ENCODE results near the gene HS1BP3. TPM values are rescaled to one million over a fixed set of nuclear protein-coding genes. Genes with fewer than 3 reads are reported as not detected.

Gene HS1BP3
- total and polyA plus RNA-seq, 2 of the 13 experiments (the other 11 are each of a cell fraction or from before 2014, with no cell fraction given), result 15.2 to 22.0 TPM

DNA sequence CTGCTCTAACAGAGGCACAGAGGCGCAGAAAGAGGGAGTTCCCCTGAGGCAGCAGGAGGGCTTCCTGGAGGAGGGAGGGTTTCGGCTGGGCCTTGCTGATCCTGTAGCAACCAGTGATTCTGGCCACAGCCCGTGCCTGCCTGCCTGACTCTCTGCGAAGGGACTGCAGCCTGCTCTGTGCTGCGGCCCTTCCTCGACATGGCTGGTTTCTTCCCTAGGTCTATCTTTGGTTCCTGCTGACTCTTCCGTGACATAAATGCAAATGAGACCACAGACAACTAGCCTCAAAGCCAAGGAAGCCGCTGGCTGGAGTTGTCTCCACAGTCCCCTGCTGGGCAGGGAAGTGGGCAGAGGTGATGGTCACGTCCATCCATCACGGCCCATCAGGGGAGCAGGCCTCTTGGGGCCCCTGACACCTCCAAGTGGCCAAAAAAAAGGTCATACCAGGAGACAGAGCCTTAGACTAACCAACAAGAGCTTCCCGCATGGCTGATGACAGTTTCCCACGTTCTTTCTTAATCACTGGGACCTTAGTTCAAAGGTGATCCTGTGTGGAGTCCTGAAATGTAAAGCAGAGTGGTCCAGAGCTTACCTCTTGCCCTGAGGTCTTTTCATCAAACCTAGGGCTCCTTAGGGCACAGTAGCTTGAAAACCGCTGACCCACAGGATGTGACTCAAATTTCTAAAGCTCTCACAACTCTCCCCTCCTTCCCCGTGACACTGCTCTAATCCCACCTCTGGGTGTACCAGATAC, 55.3 kb downstream of the HS1BP3 start (continued):
- TF ChIP-seq, protein P1, sequence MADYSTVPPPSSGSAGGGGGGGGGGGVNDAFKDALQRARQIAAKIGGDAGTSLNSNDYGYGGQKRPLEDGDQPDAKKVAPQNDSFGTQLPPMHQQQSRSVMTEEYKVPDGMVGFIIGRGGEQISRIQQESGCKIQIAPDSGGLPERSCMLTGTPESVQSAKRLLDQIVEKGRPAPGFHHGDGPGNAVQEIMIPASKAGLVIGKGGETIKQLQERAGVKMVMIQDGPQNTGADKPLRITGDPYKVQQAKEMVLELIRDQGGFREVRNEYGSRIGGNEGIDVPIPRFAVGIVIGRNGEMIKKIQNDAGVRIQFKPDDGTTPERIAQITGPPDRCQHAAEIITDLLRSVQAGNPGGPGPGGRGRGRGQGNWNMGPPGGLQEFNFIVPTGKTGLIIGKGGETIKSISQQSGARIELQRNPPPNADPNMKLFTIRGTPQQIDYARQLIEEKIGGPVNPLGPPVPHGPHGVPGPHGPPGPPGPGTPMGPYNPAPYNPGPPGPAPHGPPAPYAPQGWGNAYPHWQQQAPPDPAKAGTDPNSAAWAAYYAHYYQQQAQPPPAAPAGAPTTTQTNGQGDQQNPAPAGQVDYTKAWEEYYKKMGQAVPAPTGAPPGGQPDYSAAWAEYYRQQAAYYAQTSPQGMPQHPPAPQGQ (CRISPR knock-in tag; IDR thresholded peaks at IDR 0.05; ENCODE audit: borderline replicate concordance), result no peak
- TF ChIP-seq NFRKB (IDR thresholded peaks at IDR 0.05), result no peak
- TF ChIP-seq, protein P2, sequence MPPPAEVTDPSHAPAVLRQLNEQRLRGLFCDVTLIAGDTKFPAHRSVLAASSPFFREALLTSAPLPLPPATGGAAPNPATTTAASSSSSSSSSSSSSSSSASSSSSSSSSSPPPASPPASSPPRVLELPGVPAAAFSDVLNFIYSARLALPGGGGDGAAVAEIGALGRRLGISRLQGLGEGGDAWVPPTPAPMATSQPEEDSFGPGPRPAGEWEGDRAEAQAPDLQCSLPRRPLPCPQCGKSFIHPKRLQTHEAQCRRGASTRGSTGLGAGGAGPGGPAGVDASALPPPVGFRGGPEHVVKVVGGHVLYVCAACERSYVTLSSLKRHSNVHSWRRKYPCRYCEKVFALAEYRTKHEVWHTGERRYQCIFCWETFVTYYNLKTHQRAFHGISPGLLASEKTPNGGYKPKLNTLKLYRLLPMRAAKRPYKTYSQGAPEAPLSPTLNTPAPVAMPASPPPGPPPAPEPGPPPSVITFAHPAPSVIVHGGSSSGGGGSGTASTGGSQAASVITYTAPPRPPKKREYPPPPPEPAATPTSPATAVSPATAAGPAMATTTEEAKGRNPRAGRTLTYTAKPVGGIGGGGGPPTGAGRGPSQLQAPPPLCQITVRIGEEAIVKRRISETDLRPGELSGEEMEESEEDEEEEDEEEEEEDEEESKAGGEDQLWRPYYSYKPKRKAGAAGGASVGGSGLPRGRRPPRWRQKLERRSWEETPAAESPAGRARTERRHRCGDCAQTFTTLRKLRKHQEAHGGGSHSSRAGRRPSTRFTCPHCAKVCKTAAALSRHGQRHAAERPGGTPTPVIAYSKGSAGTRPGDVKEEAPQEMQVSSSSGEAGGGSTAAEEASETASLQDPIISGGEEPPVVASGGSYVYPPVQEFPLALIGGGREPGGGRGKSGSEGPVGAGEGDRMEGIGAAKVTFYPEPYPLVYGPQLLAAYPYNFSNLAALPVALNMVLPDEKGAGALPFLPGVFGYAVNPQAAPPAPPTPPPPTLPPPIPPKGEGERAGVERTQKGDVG (CRISPR knock-in tag; IDR thresholded peaks at IDR 0.05; ENCODE audit: borderline replicate concordance), result peak; percentile 85; the same call in 1 of the 2 replicates
- TF ChIP-seq, protein P3, sequence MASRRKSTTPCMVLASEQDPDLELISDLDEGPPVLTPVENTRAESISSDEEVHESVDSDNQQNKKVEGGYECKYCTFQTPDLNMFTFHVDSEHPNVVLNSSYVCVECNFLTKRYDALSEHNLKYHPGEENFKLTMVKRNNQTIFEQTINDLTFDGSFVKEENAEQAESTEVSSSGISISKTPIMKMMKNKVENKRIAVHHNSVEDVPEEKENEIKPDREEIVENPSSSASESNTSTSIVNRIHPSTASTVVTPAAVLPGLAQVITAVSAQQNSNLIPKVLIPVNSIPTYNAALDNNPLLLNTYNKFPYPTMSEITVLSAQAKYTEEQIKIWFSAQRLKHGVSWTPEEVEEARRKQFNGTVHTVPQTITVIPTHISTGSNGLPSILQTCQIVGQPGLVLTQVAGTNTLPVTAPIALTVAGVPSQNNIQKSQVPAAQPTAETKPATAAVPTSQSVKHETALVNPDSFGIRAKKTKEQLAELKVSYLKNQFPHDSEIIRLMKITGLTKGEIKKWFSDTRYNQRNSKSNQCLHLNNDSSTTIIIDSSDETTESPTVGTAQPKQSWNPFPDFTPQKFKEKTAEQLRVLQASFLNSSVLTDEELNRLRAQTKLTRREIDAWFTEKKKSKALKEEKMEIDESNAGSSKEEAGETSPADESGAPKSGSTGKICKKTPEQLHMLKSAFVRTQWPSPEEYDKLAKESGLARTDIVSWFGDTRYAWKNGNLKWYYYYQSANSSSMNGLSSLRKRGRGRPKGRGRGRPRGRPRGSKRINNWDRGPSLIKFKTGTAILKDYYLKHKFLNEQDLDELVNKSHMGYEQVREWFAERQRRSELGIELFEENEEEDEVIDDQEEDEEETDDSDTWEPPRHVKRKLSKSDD (CRISPR knock-in tag; IDR thresholded peaks at IDR 0.05; ENCODE audit: low read depth), result no peak
- no peak for TF ChIP-seq TBP (CRISPR knock-in tag; IDR thresholded peaks at IDR 0.05)
- TF ChIP-seq POLR2AphosphoS5 (IDR thresholded peaks at IDR 0.05; ENCODE audit: low read depth, low read length), result no peak
- TF ChIP-seq SMAD1 (CRISPR knock-in tag; IDR thresholded peaks at IDR 0.05; ENCODE audit: borderline replicate concordance, low read depth), result peak; percentile 67; the same call in 1 of the 2 replicates
- no peak for TF ChIP-seq SOX13 (IDR thresholded peaks at IDR 0.05)
- TF ChIP-seq SOX13 (CRISPR knock-in tag; conservative IDR thresholded peaks at IDR 0.05 in 1 of 2, IDR thresholded peaks at IDR 0.05 in 1 of 2), result peak; percentile 31 to 48; a peak in 1 of 4 replicates
- TF ChIP-seq JARID2 (CRISPR knock-in tag; IDR thresholded peaks at IDR 0.05; ENCODE audit: insufficient replicate concordance), result no peak
- TF ChIP-seq, protein P4, sequence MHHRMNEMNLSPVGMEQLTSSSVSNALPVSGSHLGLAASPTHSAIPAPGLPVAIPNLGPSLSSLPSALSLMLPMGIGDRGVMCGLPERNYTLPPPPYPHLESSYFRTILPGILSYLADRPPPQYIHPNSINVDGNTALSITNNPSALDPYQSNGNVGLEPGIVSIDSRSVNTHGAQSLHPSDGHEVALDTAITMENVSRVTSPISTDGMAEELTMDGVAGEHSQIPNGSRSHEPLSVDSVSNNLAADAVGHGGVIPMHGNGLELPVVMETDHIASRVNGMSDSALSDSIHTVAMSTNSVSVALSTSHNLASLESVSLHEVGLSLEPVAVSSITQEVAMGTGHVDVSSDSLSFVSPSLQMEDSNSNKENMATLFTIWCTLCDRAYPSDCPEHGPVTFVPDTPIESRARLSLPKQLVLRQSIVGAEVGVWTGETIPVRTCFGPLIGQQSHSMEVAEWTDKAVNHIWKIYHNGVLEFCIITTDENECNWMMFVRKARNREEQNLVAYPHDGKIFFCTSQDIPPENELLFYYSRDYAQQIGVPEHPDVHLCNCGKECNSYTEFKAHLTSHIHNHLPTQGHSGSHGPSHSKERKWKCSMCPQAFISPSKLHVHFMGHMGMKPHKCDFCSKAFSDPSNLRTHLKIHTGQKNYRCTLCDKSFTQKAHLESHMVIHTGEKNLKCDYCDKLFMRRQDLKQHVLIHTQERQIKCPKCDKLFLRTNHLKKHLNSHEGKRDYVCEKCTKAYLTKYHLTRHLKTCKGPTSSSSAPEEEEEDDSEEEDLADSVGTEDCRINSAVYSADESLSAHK (CRISPR knock-in tag; IDR thresholded peaks at IDR 0.05; ENCODE audit: borderline replicate concordance), result no peak
- TF ChIP-seq SATB2 (CRISPR knock-in tag; IDR thresholded peaks at IDR 0.05), result no peak
- no peak for TF ChIP-seq ZSCAN9 (CRISPR knock-in tag; IDR thresholded peaks at IDR 0.05; ENCODE audit: borderline replicate concordance)
- no peak for TF ChIP-seq ZNF343 (CRISPR knock-in tag; IDR thresholded peaks at IDR 0.05)
- TF ChIP-seq TAF1 (CRISPR knock-in tag; IDR thresholded peaks at IDR 0.05), result no peak; the same call in 1 of the 2 replicates
- TF ChIP-seq, protein P5, sequence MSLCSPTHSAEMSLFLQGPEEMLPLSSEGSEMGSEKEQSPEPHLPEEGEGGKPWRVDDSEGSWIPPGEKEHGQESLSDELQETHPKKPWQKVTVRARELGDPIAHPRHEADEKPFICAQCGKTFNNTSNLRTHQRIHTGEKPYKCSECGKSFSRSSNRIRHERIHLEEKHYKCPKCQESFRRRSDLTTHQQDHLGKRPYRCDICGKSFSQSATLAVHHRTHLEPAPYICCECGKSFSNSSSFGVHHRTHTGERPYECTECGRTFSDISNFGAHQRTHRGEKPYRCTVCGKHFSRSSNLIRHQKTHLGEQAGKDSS (CRISPR knock-in tag; IDR thresholded peaks at IDR 0.05; ENCODE audit: borderline replicate concordance, low read depth), result no peak
- no peak for TF ChIP-seq ZNF337 (CRISPR knock-in tag; IDR thresholded peaks at IDR 0.05; ENCODE audit: borderline replicate concordance, low read depth)

Measured in HepG2 (cell line).